ENCODE measurements around the gene NR6A1.

The NR6A1 gene

DNA sequence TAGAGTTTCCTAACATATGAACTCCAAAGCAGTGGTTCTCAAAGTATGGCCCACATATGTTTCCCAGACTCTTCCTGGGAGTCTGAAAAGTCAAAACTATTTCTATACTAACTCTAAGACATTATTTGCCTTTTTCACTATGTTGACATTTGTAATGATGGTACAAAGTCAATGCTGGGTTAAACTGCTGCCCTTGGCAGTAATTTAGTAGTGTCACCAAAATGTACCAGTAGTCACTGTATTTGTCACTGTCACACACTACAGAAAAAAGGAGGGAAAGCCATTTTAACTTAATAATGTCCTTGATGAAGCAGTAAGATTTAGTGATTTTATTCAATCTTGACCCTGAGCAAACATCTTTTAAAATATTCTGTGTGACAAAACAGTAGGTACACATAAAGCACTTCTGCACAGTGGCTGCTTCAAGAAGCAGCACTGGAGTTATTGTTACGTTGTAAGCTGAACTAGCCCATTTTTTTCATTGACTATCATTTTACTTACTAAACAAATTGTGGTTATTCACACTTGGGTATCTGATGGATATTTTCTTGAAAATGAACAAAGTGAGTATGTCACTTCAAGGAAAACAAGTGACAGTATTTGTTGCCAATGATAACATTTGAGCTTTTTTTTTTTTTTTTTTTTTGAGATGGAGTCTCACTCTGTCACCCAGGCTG lies 90.3 kb downstream of the NR6A1 start:
- DNase-seq: no peak

GRCh38 chr9:124680049-124680448 lies 91.1 kb downstream of the NR6A1 start:
- DNase-seq: no peak

GRCh38 chr9:124676159-124676551 lies 95.0 kb downstream of the NR6A1 start:
- DNase-seq: no peak

GRCh38 chr9:124675261-124676158 lies 95.6 kb downstream of the NR6A1 start:
- DNase-seq: no peak

DNA sequence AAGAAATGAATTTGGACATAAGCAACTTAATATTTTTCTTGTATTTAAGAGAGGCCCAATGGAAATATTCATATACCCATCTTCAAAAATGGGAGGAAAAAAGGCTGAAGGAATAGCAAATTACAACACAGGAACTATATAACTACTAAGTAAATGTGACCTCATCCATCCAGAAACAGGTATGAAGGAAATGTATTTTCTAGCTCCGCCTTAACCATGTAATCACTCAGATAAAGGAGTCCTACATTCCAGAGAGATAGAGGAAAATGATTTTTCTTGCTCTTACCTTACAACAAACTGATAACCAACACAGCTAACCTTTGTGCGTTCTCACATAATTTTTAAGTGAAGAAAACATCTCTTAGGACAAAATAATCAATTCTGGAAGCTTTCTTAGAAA lies 96.5 kb downstream of the NR6A1 start:
- DNase-seq: no peak

GRCh38 chr9:124673063-124673462 lies 98.0 kb downstream of the NR6A1 start:
- no peak for DNase-seq

DNA sequence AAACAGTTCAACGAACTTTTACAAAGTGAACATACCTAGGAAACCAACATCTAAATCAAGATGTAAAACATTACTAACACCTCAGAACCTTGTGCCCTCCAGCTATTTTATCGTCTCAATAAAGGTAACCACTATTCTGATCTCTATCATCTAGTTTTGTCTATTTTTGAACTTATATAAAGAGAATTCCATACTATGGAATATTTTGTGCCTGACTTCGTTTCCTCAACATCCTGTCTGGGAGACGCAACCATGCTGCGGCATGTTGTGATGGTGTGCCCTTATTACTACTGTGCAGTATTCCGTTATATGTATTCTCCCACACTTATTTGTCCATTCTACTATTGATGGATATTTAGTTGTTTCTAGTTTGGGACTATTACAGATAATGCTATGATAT lies 99.2 kb downstream of the NR6A1 start:
- no peak for DNase-seq

GRCh38 chr9:124666642-124667041 lies 104.5 kb downstream of the NR6A1 start:
- no peak for DNase-seq

- no peak for DNase-seq
Measured at GRCh38 chr9:124665391-124666058, 105.6 kb downstream of the NR6A1 start.

GRCh38 chr9:124664143-124664542 lies 107.0 kb downstream of the NR6A1 start:
- DNase-seq: no peak

DNA sequence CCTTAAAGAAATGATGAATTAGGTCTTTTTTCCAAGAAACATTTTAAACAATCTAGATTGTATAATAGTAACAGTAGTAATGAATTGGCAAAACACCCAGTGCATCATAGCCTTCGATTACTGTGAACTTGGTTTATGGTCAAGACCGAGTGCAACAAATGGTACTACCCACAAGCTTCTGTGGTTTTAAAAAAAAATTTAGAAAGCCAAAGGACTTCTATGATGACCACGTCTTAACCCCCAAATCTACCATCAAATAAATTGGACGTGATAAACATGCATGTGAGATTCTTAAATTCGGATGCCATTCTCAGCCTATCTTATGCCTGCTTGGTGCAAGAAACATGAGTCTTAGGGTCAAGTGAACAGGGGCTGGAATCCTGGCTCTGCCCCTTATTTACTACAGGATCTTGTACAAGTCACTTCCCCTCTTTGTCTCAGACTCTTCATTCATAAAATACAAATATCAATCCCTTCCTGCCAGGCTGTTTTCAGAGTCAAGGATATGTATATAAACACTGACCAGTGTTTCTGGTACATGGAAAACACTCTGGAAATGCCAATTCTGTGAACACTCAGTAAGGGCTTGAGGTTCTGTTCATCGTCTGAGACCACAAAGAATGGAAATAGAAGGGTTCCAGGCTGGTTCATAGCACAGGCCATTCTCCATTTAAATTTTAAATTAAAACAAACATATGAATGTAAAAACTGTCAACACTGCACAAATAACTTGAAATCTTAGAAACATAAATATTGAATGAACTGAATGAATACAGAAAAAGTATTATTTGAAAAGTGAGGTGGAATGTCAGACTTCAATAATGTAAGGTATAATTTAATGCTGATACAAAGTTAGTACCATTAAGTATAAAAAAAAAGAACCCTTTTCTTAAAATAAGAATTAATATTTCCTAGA lies 107.8 kb downstream of the NR6A1 start:
- DNase-seq: no peak

DNA sequence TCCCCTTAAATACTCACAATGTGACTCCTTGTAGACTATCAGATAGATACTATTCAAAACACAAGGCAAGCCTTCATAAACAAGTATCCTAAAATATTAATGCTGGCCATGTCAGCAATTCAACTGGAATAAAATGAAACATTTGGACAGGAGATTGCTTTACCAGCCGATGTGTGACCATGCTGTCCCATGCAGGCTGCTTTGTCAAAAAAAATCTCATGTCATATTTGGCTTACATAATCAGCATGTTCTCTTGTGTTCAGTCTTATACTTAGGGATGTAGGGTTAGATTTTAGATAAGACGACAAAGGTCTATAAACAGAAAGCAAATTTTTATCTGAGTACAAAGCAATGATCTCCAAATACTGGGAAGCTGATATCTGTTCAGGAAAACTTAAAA lies 108.5 kb downstream of the NR6A1 start:
- no peak for DNase-seq

GRCh38 chr9:124661271-124661670 lies 109.8 kb downstream of the NR6A1 start:
- peak; percentile 69 for DNase-seq

DNA sequence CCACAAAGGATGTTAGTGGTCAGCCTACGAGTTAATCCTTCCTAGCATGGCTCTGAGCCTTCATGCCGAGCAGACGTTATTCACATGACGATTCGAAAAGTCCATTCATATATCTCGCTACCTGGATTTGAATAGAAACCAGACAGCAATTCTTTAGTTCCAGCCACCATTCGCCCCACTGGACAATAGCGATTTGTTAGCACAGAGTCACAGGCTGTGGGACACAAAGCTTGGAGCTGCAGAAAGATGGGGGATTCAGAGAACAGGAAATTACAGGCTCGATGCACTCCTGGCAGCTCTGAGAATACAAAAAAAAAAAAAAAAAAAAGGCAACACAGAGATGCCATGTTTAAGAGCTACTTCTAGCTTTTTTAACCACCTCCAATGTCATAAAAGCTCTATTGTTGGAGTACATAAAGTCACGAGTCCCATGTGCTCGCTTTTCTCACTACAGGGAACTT lies 110.7 kb downstream of the NR6A1 start:
- peak; percentile 51 for DNase-seq

DNA sequence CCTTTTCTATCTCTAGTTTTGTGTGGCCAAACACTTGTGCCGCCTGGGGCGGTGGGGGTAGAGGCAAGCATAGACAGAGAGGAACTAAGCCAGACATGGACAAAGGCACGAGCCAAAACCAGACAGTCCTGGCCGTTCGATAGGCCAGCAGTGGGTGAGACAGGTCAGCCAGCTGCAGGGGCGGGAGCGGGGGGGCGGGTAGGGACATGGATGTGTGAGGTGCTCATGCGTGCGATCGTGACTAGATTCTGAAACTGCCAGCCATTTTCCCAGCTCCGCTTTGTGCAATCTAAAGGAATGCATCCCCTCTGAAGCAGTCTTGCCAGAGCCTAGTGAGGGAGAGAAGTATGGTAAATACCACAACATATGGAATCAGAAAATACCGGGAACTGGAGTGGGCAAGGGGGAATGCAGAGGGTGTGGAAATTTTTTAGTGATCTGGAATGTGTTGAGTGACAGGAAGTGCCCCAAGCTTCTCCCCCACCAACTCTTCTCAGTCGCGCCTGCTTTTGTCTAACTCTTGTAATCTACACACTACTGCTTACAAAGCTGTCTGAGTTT lies 111.9 kb downstream of the NR6A1 start:
- peak; percentile 82 for DNase-seq

DNA sequence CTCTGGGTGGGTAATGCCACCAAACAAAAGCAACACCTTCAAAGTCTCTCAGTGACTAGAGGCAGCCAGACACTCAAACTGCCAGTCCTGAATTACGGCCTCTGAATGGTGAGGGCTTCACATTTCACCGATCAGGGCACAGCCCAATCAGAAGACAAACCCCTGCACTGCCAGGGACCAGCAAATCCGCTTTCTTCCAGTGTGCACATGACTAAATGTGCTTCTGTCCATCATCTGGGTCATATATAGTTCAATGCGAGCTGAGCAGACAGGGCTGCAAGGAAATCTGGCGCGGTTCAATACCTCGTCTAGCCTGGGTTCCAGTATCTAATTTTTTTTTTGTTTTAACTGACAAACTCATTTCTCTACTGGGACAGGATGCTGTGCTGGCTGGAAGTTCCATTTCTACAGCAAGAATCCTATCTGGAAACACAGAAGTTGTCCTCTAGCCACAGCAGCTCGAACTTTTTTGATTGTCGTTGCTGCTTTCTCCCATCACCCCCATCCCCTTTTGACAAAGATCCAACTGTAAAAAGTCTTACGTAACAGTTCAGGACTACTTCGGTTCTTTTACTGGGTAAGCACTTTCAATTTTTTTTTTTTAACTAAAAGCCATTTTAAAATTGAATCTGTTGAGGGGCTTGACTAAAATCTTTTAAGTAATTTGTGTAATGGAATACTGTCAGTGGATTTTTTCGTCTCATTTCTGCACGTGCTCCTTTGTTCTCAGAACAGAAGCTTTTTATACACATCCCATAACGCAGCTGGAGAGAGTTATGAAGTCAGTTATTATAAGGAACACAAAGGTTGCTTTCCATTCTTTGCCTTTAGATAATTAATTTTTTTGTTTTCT lies 112.7 kb downstream of the NR6A1 start:
- DNase-seq: peak; percentile 95

GRCh38 chr9:124657516-124657915 lies 113.6 kb downstream of the NR6A1 start:
- no peak for DNase-seq

GRCh38 chr9:124654431-124654830 lies 116.7 kb downstream of the NR6A1 start:
- DNase-seq: no peak

DNA sequence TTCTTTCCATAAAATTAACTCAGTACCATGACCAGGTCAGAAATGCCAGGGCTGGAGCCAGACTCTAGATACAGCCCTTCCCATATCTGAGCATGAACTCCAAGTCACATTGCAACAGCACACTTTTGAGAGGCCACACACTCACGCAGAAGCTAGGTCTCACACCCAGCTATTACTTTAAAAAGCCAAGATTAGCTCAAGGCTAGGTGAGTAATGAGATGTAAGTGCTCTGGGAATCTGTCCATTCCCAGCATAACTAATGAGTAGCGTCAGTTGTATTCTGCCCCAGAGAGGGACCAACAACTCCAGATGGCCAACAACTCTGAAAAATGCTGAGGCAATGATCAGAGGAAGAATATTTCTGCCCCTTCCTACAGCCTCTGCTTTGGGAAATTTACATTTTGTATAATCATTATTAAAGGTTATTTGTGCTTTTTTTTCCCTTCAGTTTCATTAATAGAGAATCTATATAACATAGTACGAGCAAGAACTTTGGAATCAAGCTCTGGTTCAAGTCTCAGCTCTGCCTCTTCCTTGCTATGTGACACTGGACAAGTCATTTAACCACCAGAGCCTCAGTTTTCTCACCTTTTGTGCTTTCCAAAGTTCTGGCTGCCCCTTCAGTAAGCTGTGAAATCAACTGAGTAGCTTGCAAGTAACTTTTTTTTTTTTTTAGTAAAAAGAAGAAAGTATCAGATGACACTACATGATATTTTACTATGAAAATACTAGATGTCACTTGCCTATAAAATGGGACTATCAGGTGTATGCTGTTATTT lies 118.3 kb downstream of the NR6A1 start:
- DNase-seq: no peak

GRCh38 chr9:124652203-124652602 lies 118.9 kb downstream of the NR6A1 start:
- no peak for DNase-seq
